ENCODE data around the gene PCBD2.
"Not testable (repeated sequence)": the region's sequence is repeated elsewhere in the genome, so short reads cannot be mapped to it uniquely, and the experiment has no call there.

PCBD2 gene

GRCh38 chr5:134904610-134905245, at the start of gene PCBD2:
Gene PCBD2, plus strand, starts transcription at chr5:134905131. Its CDS starts 9 bp downstream, at chr5:134905140.
- DNase-seq: peak; percentile 77

- not testable (repeated sequence) for DNase-seq
Measured at GRCh38 chr5:134856465-134856864, 48.5 kb upstream of the PCBD2 start.

- no peak for DNase-seq
Measured at GRCh38 chr5:134857401-134857800, 47.5 kb upstream of the PCBD2 start.

- no peak for DNase-seq
Measured at GRCh38 chr5:134864707-134865106, 40.2 kb upstream of the PCBD2 start.

- DNase-seq: no peak
Measured at GRCh38 chr5:134873494-134873893, 31.4 kb upstream of the PCBD2 start.

- DNase-seq: peak; percentile 72
Measured at GRCh38 chr5:134873987-134874830, 30.7 kb upstream of the PCBD2 start, which contains the start of gene TXNDC15. Gene TXNDC15, plus strand, starts transcription at chr5:134874371. Its CDS starts 57 bp downstream, at chr5:134874428.

DNA sequence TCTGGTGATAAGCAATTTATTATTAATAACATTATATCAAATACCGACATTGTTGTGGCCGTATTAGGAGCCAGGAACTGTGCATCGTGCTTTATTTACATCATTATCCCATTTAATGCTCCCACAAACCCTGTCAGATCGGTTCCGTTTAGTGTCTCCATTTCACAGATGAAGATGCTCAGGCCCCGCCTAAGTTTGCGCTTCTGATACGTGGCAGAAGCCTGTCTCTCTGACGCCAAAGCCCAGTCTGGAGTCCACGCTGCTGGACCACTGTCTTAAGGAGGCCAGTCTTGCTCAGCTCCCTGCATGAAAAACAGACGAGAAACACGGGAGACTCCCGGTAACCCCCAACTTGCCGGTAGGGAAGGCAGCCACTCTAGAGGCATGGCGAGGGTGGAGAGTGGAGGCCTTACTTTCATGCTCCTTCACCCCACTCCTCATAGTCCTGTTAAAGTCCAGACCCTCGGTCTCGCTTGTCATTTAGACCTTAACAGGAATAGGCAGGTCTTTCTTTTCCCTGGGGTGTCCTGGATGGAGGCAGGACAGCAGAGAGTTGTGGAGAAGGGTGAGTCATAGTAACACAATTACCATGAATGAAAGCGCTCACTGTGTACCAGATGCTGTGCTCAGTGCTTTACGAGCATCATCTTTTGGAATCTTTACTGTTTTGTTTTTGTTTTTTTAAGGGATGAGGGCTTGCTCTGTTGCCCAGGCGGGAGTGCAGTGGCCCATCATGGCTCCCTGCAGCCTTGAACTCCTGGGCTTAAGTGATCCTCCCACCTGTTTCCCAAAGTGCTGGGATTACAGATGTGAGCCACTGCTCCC, 29.9 kb upstream of the PCBD2 start:
- peak; percentile 44 for DNase-seq

DNA sequence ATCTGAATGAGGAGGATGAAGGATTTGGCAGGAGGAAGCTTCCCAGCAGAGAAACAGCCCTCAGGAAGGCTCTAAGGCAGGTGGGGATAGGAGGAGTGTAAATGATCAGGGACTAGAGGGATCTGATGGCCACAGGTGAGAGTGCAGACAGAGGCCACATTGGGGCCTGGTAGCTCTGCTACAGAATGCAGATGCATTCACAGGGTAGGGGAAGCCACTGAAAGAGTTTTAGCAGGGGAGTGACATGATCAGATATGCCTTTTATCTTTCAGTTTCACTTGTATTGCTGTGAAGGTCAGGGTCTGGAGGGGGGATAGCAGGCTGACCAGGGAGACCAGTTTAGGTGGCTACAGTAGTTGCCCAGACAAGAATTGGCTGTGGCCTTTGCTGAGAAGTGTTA, 27.8 kb upstream of the PCBD2 start:
- no peak for DNase-seq

- no peak for DNase-seq
Measured at GRCh38 chr5:134878403-134878802, 26.5 kb upstream of the PCBD2 start.

DNA sequence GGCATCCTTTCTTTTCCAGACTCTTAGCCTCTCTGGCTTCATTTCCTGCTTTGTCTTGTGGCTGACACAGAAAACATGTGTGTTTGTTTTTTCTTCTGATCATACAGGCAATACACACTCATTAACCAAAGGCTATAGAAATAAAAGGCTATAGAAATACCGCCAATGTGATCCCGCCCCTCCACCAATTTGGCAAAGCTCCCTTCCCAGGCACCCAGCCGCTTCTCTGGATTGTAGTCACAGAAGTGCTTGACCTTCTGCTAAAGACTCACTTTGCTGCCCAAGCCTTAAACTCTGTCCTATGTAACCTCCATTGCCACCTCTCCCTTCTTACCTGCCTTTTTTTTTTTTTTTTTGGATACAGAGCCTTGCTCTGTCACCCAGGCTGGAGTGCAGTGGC, 25.5 kb upstream of the PCBD2 start:
- no peak for DNase-seq

DNA sequence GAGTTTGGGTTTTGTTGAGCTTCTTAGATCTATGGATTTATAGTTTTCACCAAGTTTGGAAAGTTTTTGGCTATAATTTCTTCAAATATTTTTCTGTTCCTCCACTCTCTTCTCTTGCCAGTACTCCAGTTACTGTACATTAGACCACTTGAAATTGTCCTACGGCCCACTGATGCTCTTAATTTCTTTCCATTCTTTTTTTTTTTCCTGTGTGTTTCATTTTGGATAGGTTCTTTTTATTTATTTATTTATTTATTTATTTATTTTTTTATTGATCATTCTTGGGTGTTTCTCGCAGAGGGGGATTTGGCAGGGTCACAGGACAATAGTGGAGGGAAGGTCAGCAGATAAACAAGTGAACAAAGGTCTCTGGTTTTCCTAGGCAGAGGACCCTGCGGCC, 24.0 kb upstream of the PCBD2 start:
- DNase-seq: not testable (repeated sequence)

GRCh38 chr5:134881711-134882110, 23.2 kb upstream of the PCBD2 start:
- not testable (repeated sequence) for DNase-seq

DNA sequence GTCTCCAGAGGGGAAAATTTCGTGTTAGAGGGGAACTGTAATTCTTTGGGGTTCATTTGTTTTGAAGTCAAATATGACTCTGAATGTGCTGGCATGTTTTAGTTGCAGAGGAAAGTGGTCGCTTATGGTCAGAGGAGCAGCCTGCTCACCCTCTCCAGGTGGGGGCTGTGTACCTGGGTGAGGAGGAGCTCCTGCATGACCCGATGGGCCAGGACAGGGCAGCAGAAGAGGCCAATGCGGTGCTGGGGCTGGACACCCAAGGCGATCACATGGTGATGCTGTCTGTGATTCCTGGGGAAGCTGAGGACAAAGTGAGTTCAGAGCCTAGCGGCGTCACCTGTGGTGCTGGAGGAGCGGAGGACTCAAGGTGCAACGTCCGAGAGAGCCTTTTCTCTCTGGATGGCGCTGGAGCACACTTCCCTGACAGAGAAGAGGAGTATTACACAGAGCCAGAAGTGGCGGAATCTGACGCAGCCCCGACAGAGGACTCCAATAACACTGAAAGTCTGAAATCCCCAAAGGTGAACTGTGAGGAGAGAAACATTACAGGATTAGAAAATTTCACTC, 17.3 kb upstream of the PCBD2 start:
- DNase-seq: no peak

- no peak for DNase-seq
Measured at GRCh38 chr5:134889335-134889734, 15.6 kb upstream of the PCBD2 start.

- no peak for DNase-seq
Measured at GRCh38 chr5:134891473-134891872, 13.5 kb upstream of the PCBD2 start.

DNA sequence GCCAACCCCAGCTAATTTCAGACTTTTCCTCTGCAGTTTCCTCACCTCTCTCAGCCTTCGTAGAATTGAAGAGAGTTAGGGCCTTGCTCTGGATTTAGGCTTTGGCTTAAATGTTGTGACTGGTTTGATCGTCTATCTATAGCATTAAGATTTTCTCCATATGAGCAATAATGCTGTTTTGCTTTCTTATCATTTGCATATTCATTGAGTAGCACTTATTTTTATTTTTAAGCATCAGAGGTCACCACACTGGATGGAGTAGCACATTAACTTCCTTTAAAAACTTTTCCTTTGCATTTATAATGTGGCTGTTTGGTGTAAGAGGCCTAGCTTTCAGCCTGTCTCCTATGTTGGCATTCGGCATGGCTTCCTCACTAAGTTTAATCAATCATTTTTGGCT, 12.6 kb upstream of the PCBD2 start:
- no peak for DNase-seq

- no peak for DNase-seq
Measured at GRCh38 chr5:134892926-134893325, 12.0 kb upstream of the PCBD2 start.

DNA sequence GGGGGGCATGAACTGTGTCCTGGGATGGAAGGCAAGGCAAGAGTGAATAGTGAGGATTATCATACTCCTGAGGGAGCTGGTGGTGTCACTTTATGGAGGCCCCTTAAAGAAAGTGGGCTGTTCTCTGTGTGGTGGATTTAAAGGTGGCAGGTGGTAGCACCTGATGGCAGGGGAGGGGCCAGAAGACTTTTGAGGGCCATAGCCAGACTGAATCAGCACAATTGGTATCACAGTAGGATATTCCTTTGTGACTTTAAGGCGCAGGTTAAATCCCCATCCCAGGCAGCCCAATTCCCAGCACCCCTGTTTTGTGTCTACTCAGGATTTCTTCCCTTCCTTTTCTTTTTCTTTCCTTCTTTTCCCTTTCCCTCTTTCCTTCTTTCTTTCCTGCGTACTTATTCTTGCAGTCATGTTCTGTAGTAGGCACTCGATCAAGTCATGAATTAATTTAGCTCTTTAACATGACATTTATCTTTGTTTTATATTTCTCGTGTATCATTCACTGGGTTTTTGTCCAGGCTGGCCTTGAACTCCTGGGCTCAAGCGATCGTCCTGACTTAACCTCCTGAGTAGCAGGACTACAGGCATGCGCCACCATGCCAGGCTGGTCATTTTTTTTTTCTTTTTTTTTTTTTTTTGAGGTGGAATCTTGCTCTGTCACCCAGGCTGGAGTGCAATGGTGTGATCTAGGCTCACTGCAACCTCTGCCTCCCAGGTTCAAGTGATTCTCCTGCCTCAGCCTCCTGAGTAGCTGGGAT, 11.0 kb upstream of the PCBD2 start:
- DNase-seq: no peak

GRCh38 chr5:134902071-134902801, 2.7 kb upstream of the PCBD2 start:
- no peak for DNase-seq

GRCh38 chr5:134905246-134905996, 490 bp downstream of the PCBD2 start:
- DNase-seq: peak; percentile 81

- DNase-seq: no peak
Measured at GRCh38 chr5:134906811-134907210, 1.9 kb downstream of the PCBD2 start.
